Placental epithelial cell (primary cell): ENCODE results near the gene CDKN2A. TPM values are rescaled to one million over a fixed set of nuclear protein-coding genes. Genes with fewer than 3 reads are reported as not detected.

Experiments
- total RNA-seq: library from RNA; depleted of rRNA; stranded (reverse); fragments of >200 nt; gene quantifications from 2 replicates; pipeline ENCODE4 v1.2.3, GENCODE V29; 2012

Gene CDKN2A
- total RNA-seq, result 33.4 and 36.4 TPM in 2 replicates

DNA sequence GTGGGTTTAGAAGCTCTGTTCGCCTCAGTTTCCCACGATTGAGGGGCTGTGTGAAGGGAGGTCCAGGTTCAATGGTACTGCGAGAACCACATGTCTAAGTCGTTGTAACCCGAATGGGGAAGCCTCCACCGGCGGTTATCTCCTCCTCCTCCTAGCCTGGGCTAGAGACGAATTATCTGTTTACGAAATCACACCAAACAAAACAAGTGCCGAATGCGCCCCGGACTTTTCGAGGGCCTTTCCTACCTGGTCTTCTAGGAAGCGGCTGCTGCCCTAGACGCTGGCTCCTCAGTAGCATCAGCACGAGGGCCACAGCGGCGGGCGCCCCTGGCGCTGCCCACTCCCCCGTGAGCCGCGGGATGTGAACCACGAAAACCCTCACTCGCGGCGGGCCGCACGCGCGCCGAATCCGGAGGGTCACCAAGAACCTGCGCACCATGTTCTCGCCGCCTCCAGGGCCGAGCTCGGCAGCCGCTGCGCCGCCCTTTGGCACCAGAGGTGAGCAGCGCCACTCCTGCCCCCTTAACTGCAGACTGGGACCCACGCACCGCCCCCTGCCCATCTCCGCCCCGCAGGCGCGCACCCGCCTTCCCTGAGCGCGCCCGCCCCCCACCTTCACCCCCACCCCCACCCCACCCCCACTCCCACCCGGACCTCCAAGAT is at the start of gene CDKN2A:
Gene CDKN2A, minus strand, starts transcription at position 500 of the 663 bp plus-strand sequence.

DNA sequence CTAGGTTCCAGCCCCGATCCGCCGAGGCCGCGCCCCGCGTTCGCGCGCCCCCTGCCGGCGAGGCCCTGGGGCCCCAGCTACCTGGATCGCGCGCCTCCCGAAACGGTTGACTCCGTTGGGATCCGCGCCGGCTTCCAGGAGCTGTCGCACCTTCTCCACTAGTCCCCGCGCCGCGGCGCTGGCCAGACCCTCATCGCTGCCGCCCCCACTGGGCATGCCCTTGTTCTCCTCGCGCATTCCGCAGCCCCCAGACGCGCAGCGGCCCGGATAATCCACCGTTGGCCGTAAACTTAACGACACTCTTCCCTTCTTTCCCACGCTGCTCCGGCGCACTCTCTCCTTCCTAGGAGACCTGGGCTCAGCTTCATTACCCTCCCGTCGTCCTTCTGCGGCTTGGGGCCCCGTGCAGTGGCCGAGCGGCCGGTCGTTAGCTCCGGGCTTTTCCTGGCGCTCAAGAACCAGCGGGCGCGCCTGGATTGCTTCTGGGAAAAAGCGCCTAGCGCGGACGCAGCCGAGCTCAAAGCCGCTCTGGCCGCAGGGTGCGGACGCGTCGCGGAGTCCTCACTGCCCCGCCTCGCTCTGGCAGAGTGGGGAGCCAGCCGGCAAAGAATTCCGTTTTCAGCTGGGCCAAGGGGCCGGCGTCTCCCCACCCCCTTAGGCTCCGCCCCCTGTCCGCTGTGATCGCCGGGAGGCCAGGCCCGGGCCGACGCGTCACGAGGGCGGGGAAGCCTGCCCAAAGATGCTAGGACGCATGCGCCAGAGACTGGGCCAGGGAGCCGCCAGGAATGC is 14.7 kb upstream of the CDKN2A start, which contains the start of gene CDKN2B:
Gene CDKN2B, minus strand, starts transcription at position 589 of the 789 bp plus-strand sequence. Its CDS starts 352 bp downstream, at position 237.

DNA sequence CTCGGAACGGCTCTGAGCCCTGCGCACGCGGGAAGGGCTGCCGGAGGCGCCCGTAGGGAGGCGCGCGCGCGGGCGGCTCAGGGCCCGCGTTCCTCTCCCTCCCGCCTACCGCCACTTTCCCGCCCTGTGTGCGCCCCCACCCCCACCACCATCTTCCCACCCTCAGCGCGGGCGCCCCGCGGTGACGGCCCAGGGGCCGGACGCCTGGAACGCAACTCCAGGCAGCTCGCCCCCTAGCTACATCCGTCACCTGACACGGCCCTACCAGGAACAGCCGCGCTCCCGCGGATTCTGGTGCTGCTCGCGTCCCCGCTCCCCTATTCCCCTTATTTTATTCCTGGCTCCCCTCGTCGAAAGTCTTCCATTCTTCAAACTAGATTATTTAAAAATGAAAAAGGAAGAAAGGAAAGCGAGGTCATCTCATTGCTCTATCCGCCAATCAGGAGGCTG is 389 bp upstream of the CDKN2A start, which contains the start of gene CDKN2B-AS1:
Gene CDKN2B-AS1, plus strand, starts transcription at position 236 of the 450 bp plus-strand sequence.

Other genes starting within 250 kb of the CDKN2A start
- 25.9 and 39.3 TPM in 2 replicates for gene MTAP, start 191.8 kb downstream of the CDKN2A start, total RNA-seq
- 5.7 and 11.4 TPM in 2 replicates for gene CDKN2B-AS1, start 399 bp upstream of the CDKN2A start, total RNA-seq
- gene CDKN2B, start 14.9 kb upstream of the CDKN2A start, total RNA-seq, result 29.4 and 98.1 TPM in 2 replicates